H1 (cell line): Measurements from ENCODE around the gene KLF9. TPM values are rescaled to one million over a fixed set of nuclear protein-coding genes. Genes with fewer than 3 reads are reported as not detected.

Source experiments
- CTCF ChIA-PET: fragments of 300-600 bp; sonication (Branson Sonifier 250); formaldehyde crosslinking; loops from one replicate; lab custom pipeline; 2021; ENCODE audit not compliant: partially characterized antibody; lab: Charles Lee
- POLR2A ChIA-PET: fragments of 300-600 bp; sonication (Branson Sonifier 250); formaldehyde crosslinking; loops from one replicate; lab custom pipeline; 2021; ENCODE audit warnings: inconsistent platforms; ENCODE audit not compliant: partially characterized antibody; lab: Charles Lee
- DNase-seq, 2 experiments: peaks; one replicate each; pipeline versions ENCODE4 v3.0.0 to v3.0.0-alpha.2; 2010 to 2022; ENCODE audit warnings: low spot score in 2 of 2, low read depth in 1 of 2, mixed read lengths in 1 of 2
- FAIRE-seq: peaks from 2 replicates; lab custom pipeline; 2011; peaks lifted over from hg19 to GRCh38; lab: Jason Lieb, UNC
- H2AFZ ChIP-seq: 2 replicates; pipeline ENCODE4 v1.8.1; 2012; ENCODE audit warnings: low read length, inconsistent platforms
- H2AK5ac ChIP-seq: 2 replicates; pipeline ENCODE4 v1.6.1; 2013; ENCODE audit warnings: low read depth, low read length
- H2BK120ac ChIP-seq: replicated peaks from 2 replicates; pipeline ENCODE3; 2013; ENCODE audit warnings: low read depth, low read length, inconsistent platforms
- H2BK12ac ChIP-seq: 2 replicates; pipeline ENCODE4 v1.6.1; 2013; ENCODE audit warnings: low read depth, low read length
- H2BK15ac ChIP-seq: 2 replicates; pipeline ENCODE4 v1.6.1; 2013; ENCODE audit warnings: low read length
- H2BK20ac ChIP-seq: 2 replicates; pipeline ENCODE4 v1.6.1; 2013; ENCODE audit warnings: low read length
- H2BK5ac ChIP-seq: 2 replicates; pipeline ENCODE4 v1.6.1; 2013; ENCODE audit warnings: low read depth, low read length
- H3K14ac ChIP-seq: 2 replicates; pipeline ENCODE4 v1.6.1; 2013; ENCODE audit warnings: inconsistent platforms; ENCODE audit not compliant: insufficient read length
- H3K18ac ChIP-seq: 2 replicates; pipeline ENCODE4 v1.6.1; 2013; ENCODE audit warnings: low read length; ENCODE audit errors: extremely low read depth
- H3K23ac ChIP-seq: 2 replicates; pipeline ENCODE4 v1.6.1; 2013; ENCODE audit warnings: inconsistent platforms; ENCODE audit not compliant: insufficient read length
- H3K23me2 ChIP-seq: 2 replicates; pipeline ENCODE4 v1.6.1; 2013; ENCODE audit warnings: low read depth, low read length
- H3K27ac ChIP-seq: 2 replicates; pipeline ENCODE4 v1.6.1; 2011; ENCODE audit warnings: low read depth, low read length, inconsistent platforms
- H3K27me3 ChIP-seq, 4 experiments: replicated peaks in 1 of 4; 1 replicate in 1 of 4; 2 replicates in 3 of 4; pipeline versions ENCODE4 v1.6.1 to v1.8.1; 2011 to 2013; ENCODE audit warnings: low read length in 3 of 4, mild to moderate bottlenecking in 3 of 4, inconsistent platforms in 2 of 4, mixed read lengths in 2 of 4, moderate library complexity in 1 of 4; ENCODE audit not compliant: control insufficient read depth in 3 of 4, insufficient read depth in 3 of 4; ENCODE audit errors: extremely low read depth in 1 of 4
- H3K36me3 ChIP-seq, 4 experiments: 2 replicates each; pipeline versions ENCODE4 v1.6.1 to v1.8.1; 2011 to 2013; ENCODE audit warnings: mild to moderate bottlenecking in 4 of 4, low read length in 3 of 4, moderate library complexity in 2 of 4, control low read depth in 1 of 4, inconsistent platforms in 1 of 4; ENCODE audit not compliant: insufficient read depth in 4 of 4, control insufficient read depth in 2 of 4
- H3K4ac ChIP-seq: replicated peaks from 2 replicates; pipeline ENCODE3; 2013; ENCODE audit warnings: low read length, low read depth, mixed read lengths, inconsistent platforms; ENCODE audit not compliant: insufficient read length
- H3K4me1 ChIP-seq, 4 experiments: replicated peaks in 1 of 4; 1 replicate in 1 of 4; 2 replicates in 3 of 4; pipeline versions ENCODE4 v1.6.1 to v1.8.1; 2011 to 2013; ENCODE audit warnings: low read length in 3 of 4, inconsistent platforms in 2 of 4, mixed read lengths in 1 of 4; ENCODE audit not compliant: insufficient read depth in 4 of 4, control insufficient read depth in 3 of 4
- H3K4me2 ChIP-seq, 2 experiments: 2 replicates each; pipeline versions ENCODE4 v1.6.1 to v1.8.1; 2011 to 2013; ENCODE audit warnings: low read depth in 2 of 2, low read length in 2 of 2, control low read depth in 1 of 2, inconsistent platforms in 1 of 2, mild to moderate bottlenecking in 1 of 2; ENCODE audit not compliant: insufficient read depth in 1 of 2
- H3K4me3 ChIP-seq, 4 experiments: fragments of 200-600, 300-600 bp in 1 of 4; sonication (generic), shearing (Covaris generic), sonication (Bioruptor Twin) in 1 of 4; 2 replicates each; pipeline versions ENCODE4 v1.5.1 to v1.8.1; 2011 to 2016; ENCODE audit warnings: low read length in 4 of 4, low read depth in 3 of 4, control low read depth in 2 of 4, inconsistent platforms in 2 of 4, mild to moderate bottlenecking in 2 of 4, mixed read lengths in 1 of 4, moderate library complexity in 1 of 4; ENCODE audit not compliant: insufficient read depth in 2 of 4; ENCODE audit errors: extremely low read depth in 1 of 4
- H3K56ac ChIP-seq: replicated peaks from 2 replicates; pipeline ENCODE3; 2013; ENCODE audit warnings: low read depth, mild to moderate bottlenecking, mixed read lengths, low read length, inconsistent platforms; ENCODE audit not compliant: insufficient read length
- H3K79me1 ChIP-seq: 2 replicates; pipeline ENCODE4 v1.6.1; 2013; ENCODE audit warnings: low read depth, low read length, control low read depth
- H3K79me2 ChIP-seq, 2 experiments: 2 replicates each; pipeline versions ENCODE4 v1.6.1 to v1.8.1; 2012 to 2013; ENCODE audit warnings: low read length in 2 of 2, mild to moderate bottlenecking in 2 of 2, inconsistent platforms in 1 of 2; ENCODE audit not compliant: insufficient read depth in 2 of 2, control insufficient read depth in 1 of 2
- H3K9ac ChIP-seq, 4 experiments: replicated peaks in 1 of 4; 1 replicate in 1 of 4; 2 replicates in 3 of 4; pipeline versions ENCODE4 v1.6.1 to v1.8.1; 2011 to 2013; ENCODE audit warnings: low read depth in 3 of 4, low read length in 3 of 4, control low read depth in 2 of 4, mild to moderate bottlenecking in 2 of 4, moderate library complexity in 2 of 4, inconsistent platforms in 1 of 4; ENCODE audit errors: extremely low read depth in 1 of 4
- H3K9me3 ChIP-seq, 2 experiments: 2 replicates each; pipeline versions ENCODE4 v1.6.1 to v1.8.1; 2012 to 2013; ENCODE audit warnings: mild to moderate bottlenecking in 2 of 2, moderate library complexity in 2 of 2, control low read depth in 1 of 2, inconsistent platforms in 1 of 2, low read depth in 1 of 2, low read length in 1 of 2, mixed read lengths in 1 of 2; ENCODE audit not compliant: insufficient read depth in 2 of 2
- H4K20me1 ChIP-seq, 2 experiments: replicated peaks in 1 of 2; 2 replicates each; pipeline versions ENCODE3 to v1.8.1; 2011 to 2013; ENCODE audit warnings: inconsistent platforms in 2 of 2, low read length in 2 of 2, mild to moderate bottlenecking in 1 of 2; ENCODE audit not compliant: insufficient read depth in 2 of 2, control insufficient read depth in 1 of 2
- H4K5ac ChIP-seq: 2 replicates; pipeline ENCODE4 v1.6.1; 2013; ENCODE audit warnings: low read length, low read depth, mixed read lengths, inconsistent platforms; ENCODE audit not compliant: insufficient read length
- H4K8ac ChIP-seq: 2 replicates; pipeline ENCODE4 v1.8.0; 2013; ENCODE audit warnings: mild to moderate bottlenecking, moderate library complexity, low read length, inconsistent platforms; ENCODE audit not compliant: insufficient read depth; ENCODE audit errors: extremely low read depth
- H4K91ac ChIP-seq: replicated peaks from 2 replicates; pipeline ENCODE3; 2013; ENCODE audit warnings: low read length, mixed read lengths, inconsistent platforms; ENCODE audit not compliant: insufficient read length
- BCL11A ChIP-seq, 2 experiments: IDR thresholded peaks; one replicate each; pipeline ENCODE4 v1.6.1; 2011; ENCODE audit warnings: low read depth in 2 of 2, low read length in 2 of 2, mild to moderate bottlenecking in 2 of 2
- CHD1 ChIP-seq: IDR thresholded peaks from 2 replicates; pipeline ENCODE4 v1.6.1; 2012; ENCODE audit warnings: low read depth, low read length, improper control_type of control experiment
- CHD2 ChIP-seq: IDR thresholded peaks from 2 replicates; pipeline ENCODE4 v1.6.1; 2012; ENCODE audit warnings: low read length, improper control_type of control experiment
- GABPA ChIP-seq: IDR thresholded peaks from 2 replicates; pipeline ENCODE4 v1.6.1; 2011; ENCODE audit warnings: mild to moderate bottlenecking, low read length, moderate library complexity, borderline replicate concordance; ENCODE audit not compliant: insufficient read depth
- HDAC2 ChIP-seq, 2 experiments: fragments of 300-600 bp in 1 of 2; sonication (generic) in 1 of 2; IDR thresholded peaks; 2 replicates each; pipeline ENCODE4 v1.6.1; 2011 to 2012; ENCODE audit warnings: low read depth in 2 of 2, low read length in 2 of 2, mild to moderate bottlenecking in 2 of 2, moderate library complexity in 2 of 2, borderline replicate concordance in 1 of 2, inconsistent platforms in 1 of 2
- KDM4A ChIP-seq: IDR thresholded peaks from one replicate; pipeline ENCODE4 v1.7.1; 2012; ENCODE audit warnings: low read depth, mild to moderate bottlenecking, moderate library complexity, low read length, inconsistent platforms; ENCODE audit not compliant: severe bottlenecking
- KDM5A ChIP-seq: fragments of 200-600 bp; IDR thresholded peaks from 2 replicates; pipeline ENCODE4 v1.7.1; 2012; ENCODE audit warnings: mild to moderate bottlenecking, low read length, inconsistent platforms, mixed read lengths
- NRF1 ChIP-seq: IDR thresholded peaks from 2 replicates; pipeline ENCODE4 v1.6.1; 2011; ENCODE audit warnings: mild to moderate bottlenecking, low read depth, low read length, improper control_type of control experiment
- POLR2A ChIP-seq, 2 experiments: IDR thresholded peaks; 1 replicate in 1 of 2; 2 replicates in 1 of 2; pipeline ENCODE4 v1.6.1; 2011; ENCODE audit warnings: low read depth in 2 of 2, low read length in 2 of 2, mild to moderate bottlenecking in 2 of 2; ENCODE audit errors: control extremely low read depth in 1 of 2
- SAP30 ChIP-seq: fragments of 300-600 bp; sonication (generic); IDR thresholded peaks from 2 replicates; pipeline ENCODE4 v1.7.1; 2012; ENCODE audit warnings: low read length, moderate library complexity, mild to moderate bottlenecking, inconsistent platforms; ENCODE audit not compliant: insufficient read depth, insufficient replicate concordance
- SIRT6 ChIP-seq: IDR thresholded peaks from one replicate; pipeline ENCODE4 v1.7.1; 2012; ENCODE audit warnings: low read length, inconsistent platforms
- SP2 ChIP-seq: IDR thresholded peaks from 2 replicates; pipeline ENCODE4 v1.6.1; 2012; ENCODE audit warnings: mild to moderate bottlenecking, low read length, inconsistent platforms
- SUZ12 ChIP-seq: fragments of 200-600 bp; sonication (generic); IDR thresholded peaks from 2 replicates; pipeline ENCODE4 v1.6.1; 2012; ENCODE audit warnings: mild to moderate bottlenecking, inconsistent platforms, low read length, moderate library complexity, mixed read lengths
- TCF12 ChIP-seq: IDR thresholded peaks from 2 replicates; pipeline ENCODE4 v1.6.1; 2011; ENCODE audit warnings: low read depth, mild to moderate bottlenecking, low read length
- ZNF274 ChIP-seq: IDR thresholded peaks from 2 replicates; pipeline ENCODE4 v1.7.0; 2012; ENCODE audit warnings: low read length, borderline replicate concordance; ENCODE audit errors: extremely low read depth
- WGBS, 2 experiments: shearing (Covaris generic) in 1 of 2; methylation state at CpG; one replicate each; pipeline versions ENCODE4 v1.1.6 to v1.1.7; 2013 to 2015; ENCODE audit warnings: low lambda C conversion rate in 2 of 2, mixed read lengths in 2 of 2, inconsistent platforms in 1 of 2, low coverage in 1 of 2, missing lambda C conversion rate in 1 of 2; ENCODE audit not compliant: insufficient replicate concordance in 2 of 2, insufficient coverage in 1 of 2, insufficient read length in 1 of 2; ENCODE audit errors: extremely low coverage in 1 of 2, missing lambda C conversion rate in 1 of 2; 5-methylcytosine and 5-hydroxymethylcytosine counted together
- polyA plus RNA-seq, 7 experiments: library from polyadenylated mRNA; depleted of rRNA in 3 of 7; stranded (reverse) in 5 of 7; unstranded in 2 of 7; fragments of >200 nt in 5 of 7; fragments of 200-250 nt in 2 of 7; gene quantifications; 1 replicate in 5 of 7; 2 replicates in 1 of 7; 4 replicates in 1 of 7; pipeline versions ENCODE4 v1.2.1 to v1.2.3, GENCODE V29; 2011 to 2013; ENCODE audit warnings: missing spikeins in 2 of 7, mixed read lengths in 2 of 7
- total RNA-seq: library from RNA; stranded (reverse); fragmentation: NEBNext Ultra II Directional; extraction: Animal tissue kit (Norgen Biotek cat#: 25700); gene quantifications from 2 replicates; pipeline ENCODE4 v1.2.1, GENCODE V29; 2021

The KLF9 gene
- total and polyA plus RNA-seq, 2 of the 8 experiments (the other 6 are each of a cell fraction or from before 2014, with no cell fraction given) = 0.47 to 0.82 TPM

DNA sequence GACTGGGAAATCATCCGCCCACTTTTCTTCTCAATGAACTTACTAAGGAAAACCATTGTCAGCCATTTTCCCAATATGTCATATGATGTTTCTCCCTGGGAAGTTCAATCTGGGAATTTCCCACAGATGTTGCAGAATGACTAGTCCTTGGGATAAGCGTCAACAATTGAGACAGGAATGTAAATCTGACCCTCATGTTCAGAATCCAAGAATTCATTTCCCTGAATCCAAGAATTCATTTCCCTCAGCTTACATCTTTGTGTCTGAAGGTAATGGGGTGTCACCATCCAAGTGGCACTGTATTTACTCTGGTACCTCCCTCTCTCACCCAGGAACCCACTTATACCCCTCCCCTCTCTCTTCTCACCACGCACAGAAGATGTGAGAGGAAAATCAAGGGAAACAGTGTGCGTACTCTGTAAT lies 7.4 kb downstream of the KLF9 start:
- Histone ChIP-seq H4K20me1 (no peaks in the 10 kb centered on the region), H4K8ac (no peak overlapping the region), H2BK20ac (no peak overlapping the region), H3K4me3 (no peak overlapping the region), H2AFZ (no peak overlapping the region), H3K36me3 (no peaks in the 10 kb centered on the region), H3K9me3 (no peaks in the 10 kb centered on the region), H3K4ac (no peak overlapping the region), H2BK120ac (no peak overlapping the region), H3K79me1 (no peaks in the 10 kb centered on the region), H2BK5ac (no peak overlapping the region), H2AK5ac (no peak overlapping the region), H2BK12ac (no peak overlapping the region), H3K4me1 (peaks cover 4 to 17% (median 9%) of the 10 kb centered on the region in 4 experiments; a peak in 4 of 7 replicates), H3K18ac (no peak overlapping the region), H4K5ac (no peak overlapping the region), H3K14ac (no peak overlapping the region), H3K56ac (no peak overlapping the region), H3K23me2 (no peaks in the 10 kb centered on the region), H3K27me3 (peaks cover 3 to 19% (median 10%) of the 10 kb centered on the region in 4 experiments), H3K23ac (no peak overlapping the region), H3K4me2 (no peak overlapping the region), H3K9ac (no peak overlapping the region), H3K27ac (no peak overlapping the region), H3K79me2 (no peaks in the 10 kb centered on the region), H2BK15ac (no peak overlapping the region), H4K91ac (no peak overlapping the region)
- FAIRE-seq (no peak), DNase-seq (no peak)
- POLR2A ChIA-PET = interaction anchor here (0.7 to 5.1 kb wide), 2 partner anchors 13 to 196 kb away, joined by 3 to 28 read pairs; no protein-coding TSS in a partner anchor
- CTCF ChIA-PET = interaction anchor here (0.6 to 2.4 kb wide), 4 partner anchors 16 to 1673 kb away, joined by 3 to 7 read pairs (median 6); no protein-coding TSS in a partner anchor
- WGBS, 2 experiments = 80% methylated on average over 4 of the region's 4 CpGs; no CpG with 5 or more reads in 1 of the 2 experiments
- TF ChIP-seq SUZ12 = no peak
- TF ChIP-seq SAP30 = no peak
- TF ChIP-seq GABPA = no peak
- no peak for TF ChIP-seq SP2
- no peak for TF ChIP-seq ZNF274
- no peak for TF ChIP-seq KDM4A
- TF ChIP-seq KDM5A = no peak
- no peak for TF ChIP-seq TCF12
- no peak for TF ChIP-seq NRF1
- TF ChIP-seq CHD1 = no peak
- no peak for TF ChIP-seq BCL11A (IDR thresholded peaks at IDR 0.05; ENCODE audit: low read depth in 2 of 2, low read length in 2 of 2)
- no peak for TF ChIP-seq CHD2
- no peak for TF ChIP-seq SIRT6
- no peak for TF ChIP-seq HDAC2 (IDR thresholded peaks at IDR 0.05; ENCODE audit: borderline replicate concordance in 1 of 2, low read depth in 2 of 2, low read length in 2 of 2)
- no peak for TF ChIP-seq POLR2A (IDR thresholded peaks at IDR 0.05; ENCODE audit: control extremely low read depth in 1 of 2, low read depth in 2 of 2, low read length in 2 of 2)
